OCI-LY7 (cell line): ENCODE measurements around the gene DTX4.

Experiments
- CTCF ChIP-seq: fragments of 200-600 bp; sonication (generic); conservative IDR thresholded peaks from 2 replicates; pipeline ENCODE4 v1.5.1; 2014; ENCODE audit warnings: mild to moderate bottlenecking, antibody characterized with exemption, low read length, moderate library complexity, mixed read lengths
- EZH2phosphoT487 ChIP-seq: fragments of 200-600 bp; sonication (generic); IDR thresholded peaks from 2 replicates; pipeline ENCODE4 v1.6.1; 2018; ENCODE audit warnings: low read depth, borderline replicate concordance, mild to moderate bottlenecking, mixed run types, antibody characterized with exemption, low read length, moderate library complexity, mixed read lengths

- TF ChIP-seq CTCF: no peak
- no peak for TF ChIP-seq EZH2phosphoT487
Measured at GRCh38 chr11:59183771-59184170, 11.8 kb downstream of the DTX4 start.
